HepG2 (cell line): ENCODE data around the gene SLC4A7. TPM values are rescaled to one million over a fixed set of nuclear protein-coding genes. Genes with fewer than 3 reads are reported as not detected.

Experiments
- CREBL2 ChIP-seq: sonication (generic); formaldehyde crosslinking; IDR thresholded peaks from 2 replicates; pipeline ENCODE4 v1.8.1; 2023; ENCODE audit warnings: missing genetic modification reagents, mild to moderate bottlenecking, borderline replicate concordance
- DRAP1 ChIP-seq: IDR thresholded peaks from 2 replicates; pipeline ENCODE4 v1.6.1; 2016; ENCODE audit warnings: missing genetic modification reagents, missing compliant biosample characterization
- HNRNPK ChIP-seq: fragments of 200-400 bp; formaldehyde crosslinking; IDR thresholded peaks from 2 replicates; pipeline ENCODE4 v1.6.1; 2018; ENCODE audit warnings: low read length, low read depth, moderate library complexity, mild to moderate bottlenecking; ENCODE audit not compliant: poor library complexity, severe bottlenecking
- PRDM15 ChIP-seq: sonication (generic); formaldehyde crosslinking; IDR thresholded peaks from 2 replicates; pipeline ENCODE4 v1.4.0; 2020; ENCODE audit warnings: missing genetic modification reagents
- REST ChIP-seq, 2 experiments: IDR thresholded peaks; 2 replicates each; pipeline ENCODE4 v1.6.1; 2011 to 2012; ENCODE audit warnings: low read length in 2 of 2, borderline replicate concordance in 1 of 2, low read depth in 1 of 2, mild to moderate bottlenecking in 1 of 2, moderate library complexity in 1 of 2
- ZBTB7B ChIP-seq: sonication (generic); formaldehyde crosslinking; IDR thresholded peaks from 2 replicates; pipeline ENCODE4 v1.4.0; 2020; ENCODE audit warnings: missing genetic modification reagents
- ZNF142 ChIP-seq: sonication (generic); formaldehyde crosslinking; IDR thresholded peaks from 2 replicates; pipeline ENCODE4 v1.4.0; 2020; ENCODE audit warnings: missing genetic modification reagents
- ZSCAN29 ChIP-seq: sonication (generic); formaldehyde crosslinking; conservative IDR thresholded peaks from 2 replicates; pipeline ENCODE4 v1.4.0; 2020; ENCODE audit warnings: mild to moderate bottlenecking, missing genetic modification reagents
- polyA plus RNA-seq, 8 experiments: library from polyadenylated mRNA; depleted of rRNA in 3 of 8; stranded (reverse) in 7 of 8; unstranded in 1 of 8; fragments of >200 nt; fragmentation: Illumina TruSeq in 4 of 8; extraction: Trizol in 4 of 8; gene quantifications; 2 replicates each; pipeline versions ENCODE4 v1.2.1 to v1.2.3, GENCODE V29; 2011 to 2016; ENCODE audit warnings: low read depth in 4 of 8, missing spikeins in 1 of 8, mixed read lengths in 1 of 8; ENCODE audit not compliant: insufficient read depth in 1 of 8
- total RNA-seq, 5 experiments: library from RNA; depleted of rRNA; stranded (reverse); fragments of >200 nt; fragmentation: Illumina TruSeq; extraction: Trizol; gene quantifications; 2 replicates each; pipeline ENCODE4 v1.2.3, GENCODE V29; 2016; ENCODE audit warnings: low read depth in 1 of 5

SLC4A7 gene
- total and polyA plus RNA-seq, 2 of the 13 experiments (the other 11 are each of a cell fraction or from before 2014, with no cell fraction given): 16.4 to 43.8 TPM

GRCh38 chr3:27360113-27361078 lies 123.8 kb downstream of the SLC4A7 start (continued):
- peak; percentile 54 for TF ChIP-seq DRAP1 (CRISPR knock-in tag)
- 0 out of 2 replicates have a peak, but pooled peaks have one; percentile 35 for TF ChIP-seq ZNF142 (CRISPR knock-in tag)
- TF ChIP-seq ZSCAN29 (CRISPR knock-in tag): peak; percentile 25; the same call in 1 of the 2 replicates
- TF ChIP-seq REST (IDR thresholded peaks at IDR 0.05; ENCODE audit: borderline replicate concordance in 1 of 2, low read depth in 1 of 2, low read length in 2 of 2): peak in 1 of 2 experiments; percentile 83; a peak in 2 of 4 replicates
- no peak for TF ChIP-seq PRDM15
- no peak for TF ChIP-seq CREBL2
- no peak for TF ChIP-seq HNRNPK
- peak; percentile 50; the same call in 1 of the 2 replicates for TF ChIP-seq ZBTB7B (CRISPR knock-in tag)
